Activated T-helper 17 cell treated with anti-CD3 and anti-CD28 coated beads, Interleukin-2, amount 50 U/mL, for 72 hours (primary cell): Measurements from ENCODE around the gene HOXB4. TPM values are rescaled to one million over a fixed set of nuclear protein-coding genes. Genes with fewer than 3 reads are reported as not detected.

Experiments
- ATAC-seq: fragments of 150-1000 bp; cut with Tn5 transposase; replicated peaks from 2 replicates; pipeline ENCODE4 v1.10.0; 2021; ENCODE audit warnings: mild to moderate bottlenecking, moderate library complexity
- H3K27ac Mint-ChIP-seq: one replicate; pipeline ENCODE4 v1.8.0; 2022; ENCODE audit warnings: mixed read lengths
- H3K27me3 Mint-ChIP-seq: one replicate; pipeline ENCODE4 v1.8.0; 2022; ENCODE audit warnings: mixed read lengths
- H3K36me3 Mint-ChIP-seq: one replicate; pipeline ENCODE4 v1.8.0; 2022; ENCODE audit warnings: low read depth, mild to moderate bottlenecking, mixed read lengths
- H3K4me1 Mint-ChIP-seq: one replicate; pipeline ENCODE4 v1.8.0; 2022; ENCODE audit warnings: mixed read lengths
- H3K4me3 Mint-ChIP-seq: one replicate; pipeline ENCODE4 v1.8.0; 2022; ENCODE audit warnings: mild to moderate bottlenecking, mixed read lengths
- H3K9me3 Mint-ChIP-seq: one replicate; pipeline ENCODE4 v1.8.0; 2022; ENCODE audit warnings: mixed read lengths
- total RNA-seq, 2 donors: library from RNA; stranded (reverse); gene quantifications; one replicate each; pipeline ENCODE4 v1.2.3, GENCODE V29; 2022

HOXB4 gene
- total RNA-seq, 2 donors from 2014 or later = 2.6 to 2.8 TPM

GRCh38 chr17:48592057-48592514 lies 13.9 kb upstream of the HOXB4 start:
- no peak for ATAC-seq
- peaks cover 69% of the 10 kb centered on the region for H3K27me3 Mint-ChIP-seq
- H3K9me3 Mint-ChIP-seq = no peaks in the 10 kb centered on the region
- H3K4me1 Mint-ChIP-seq = peaks cover 11% of the 10 kb centered on the region
- no peak overlapping the region for H3K27ac Mint-ChIP-seq
- H3K36me3 Mint-ChIP-seq = no peaks in the 10 kb centered on the region
- H3K4me3 Mint-ChIP-seq = peak overlapping the region; percentile 82

- H3K9me3 Mint-ChIP-seq = no peaks in the 10 kb centered on the region
These were observed 13.3 kb upstream of the HOXB4 start for GRCh38 chr17:48591255-48592056.

GRCh38 chr17:48590607-48591161 lies 12.5 kb upstream of the HOXB4 start:
- H3K27me3 Mint-ChIP-seq = peaks cover 69% of the 10 kb centered on the region
- no peaks in the 10 kb centered on the region for H3K36me3 Mint-ChIP-seq
- H3K4me3 Mint-ChIP-seq = no peak overlapping the region
- ATAC-seq = no peak
- H3K4me1 Mint-ChIP-seq = peaks cover 14% of the 10 kb centered on the region
- no peak overlapping the region for H3K27ac Mint-ChIP-seq
- H3K9me3 Mint-ChIP-seq = no peaks in the 10 kb centered on the region

More at GRCh38 chr17:48591255-48592056, 13.3 kb upstream of the HOXB4 start:
- ATAC-seq = no peak
- Mint-ChIP-seq H3K36me3 (no peaks in the 10 kb centered on the region), H3K27ac (no peak overlapping the region), H3K4me1 (peaks cover 11% of the 10 kb centered on the region), H3K27me3 (peaks cover 67% of the 10 kb centered on the region), H3K4me3 (no peak overlapping the region)

- no peak within 1 kb of the TSS for H3K4me3 Mint-ChIP-seq
- no peaks in the 10 kb centered on the region for H3K36me3 Mint-ChIP-seq
- no peak within 1 kb of the TSS for H3K27ac Mint-ChIP-seq
- H3K27me3 Mint-ChIP-seq = peaks cover 66% of the 10 kb centered on the region
- ATAC-seq = no peak
- peaks cover 19% of the 10 kb centered on the region for H3K4me1 Mint-ChIP-seq
- H3K9me3 Mint-ChIP-seq = no peaks in the 10 kb centered on the region
These were observed 11.9 kb upstream of the HOXB4 start, which contains the start of gene HOXB3 for GRCh38 chr17:48589831-48590606. TSS of gene HOXB3 (minus strand) at chr17:48590241. CDS start at chr17:48552474, 37,767 bp downstream.

DNA sequence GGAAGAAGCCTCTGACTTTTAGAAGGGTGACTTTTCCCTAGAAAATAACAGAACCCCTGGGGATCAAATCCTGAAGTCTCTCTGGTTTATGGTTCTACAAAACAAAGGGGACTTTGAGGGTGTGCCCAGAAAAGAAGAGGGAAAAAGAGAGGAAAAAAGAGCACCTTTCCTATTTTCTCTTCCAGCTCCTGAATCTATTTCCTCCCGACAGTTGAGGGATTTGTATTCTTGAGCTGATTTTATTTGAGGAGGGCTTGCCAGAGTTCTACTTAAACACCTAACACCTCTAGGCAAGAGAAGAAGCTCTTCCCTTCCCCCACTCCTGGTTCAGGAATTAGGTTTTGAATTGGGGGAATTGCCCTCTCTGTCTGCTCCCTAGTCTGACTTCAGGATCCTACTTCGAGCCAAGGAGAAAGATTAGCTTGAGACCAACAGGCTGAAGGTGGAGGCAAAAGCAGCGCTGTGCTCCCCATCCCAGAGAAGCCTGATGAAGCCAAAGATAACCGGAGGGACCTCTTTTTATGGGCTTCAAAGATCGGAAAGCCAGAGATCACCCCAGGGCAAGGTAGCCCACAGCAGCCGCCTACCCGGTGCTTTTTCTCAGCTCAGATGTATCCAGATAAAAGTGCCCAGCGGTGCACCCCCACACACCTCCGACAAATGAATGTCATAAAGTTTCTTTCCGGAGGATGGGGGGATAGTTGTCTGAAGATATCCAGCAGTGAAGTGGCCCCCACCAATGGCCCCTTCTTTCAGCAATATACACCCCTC lies 11.1 kb upstream of the HOXB4 start:
- Mint-ChIP-seq H3K36me3 (no peaks in the 10 kb centered on the region), H3K4me1 (peaks cover 22% of the 10 kb centered on the region), H3K27ac (no peak overlapping the region), H3K4me3 (no peak overlapping the region), H3K27me3 (peaks cover 66% of the 10 kb centered on the region), H3K9me3 (no peaks in the 10 kb centered on the region)
- ATAC-seq = no peak

- Mint-ChIP-seq H3K36me3 (no peaks in the 10 kb centered on the region), H3K4me3 (no peak overlapping the region), H3K4me1 (peaks cover 22% of the 10 kb centered on the region), H3K9me3 (no peaks in the 10 kb centered on the region), H3K27ac (no peak overlapping the region), H3K27me3 (peaks cover 72% of the 10 kb centered on the region)
- no peak for ATAC-seq
These were observed 10.4 kb upstream of the HOXB4 start for GRCh38 chr17:48588528-48588927.

- H3K27me3 Mint-ChIP-seq = peaks cover 75% of the 10 kb centered on the region
- H3K27ac Mint-ChIP-seq = no peak overlapping the region
- ATAC-seq = no peak
- H3K4me1 Mint-ChIP-seq = peaks cover 22% of the 10 kb centered on the region
- no peaks in the 10 kb centered on the region for H3K36me3 Mint-ChIP-seq
- no peaks in the 10 kb centered on the region for H3K9me3 Mint-ChIP-seq
- no peak overlapping the region for H3K4me3 Mint-ChIP-seq
These were observed 9.9 kb upstream of the HOXB4 start for GRCh38 chr17:48588074-48588415.

GRCh38 chr17:48587276-48588073 lies 9.3 kb upstream of the HOXB4 start:
- no peaks in the 10 kb centered on the region for H3K9me3 Mint-ChIP-seq
- H3K27ac Mint-ChIP-seq = no peak overlapping the region
- peaks cover 16% of the 10 kb centered on the region for H3K4me1 Mint-ChIP-seq
- peaks cover 75% of the 10 kb centered on the region for H3K27me3 Mint-ChIP-seq
- no peak for ATAC-seq
- no peaks in the 10 kb centered on the region for H3K36me3 Mint-ChIP-seq
- H3K4me3 Mint-ChIP-seq = no peak overlapping the region

DNA sequence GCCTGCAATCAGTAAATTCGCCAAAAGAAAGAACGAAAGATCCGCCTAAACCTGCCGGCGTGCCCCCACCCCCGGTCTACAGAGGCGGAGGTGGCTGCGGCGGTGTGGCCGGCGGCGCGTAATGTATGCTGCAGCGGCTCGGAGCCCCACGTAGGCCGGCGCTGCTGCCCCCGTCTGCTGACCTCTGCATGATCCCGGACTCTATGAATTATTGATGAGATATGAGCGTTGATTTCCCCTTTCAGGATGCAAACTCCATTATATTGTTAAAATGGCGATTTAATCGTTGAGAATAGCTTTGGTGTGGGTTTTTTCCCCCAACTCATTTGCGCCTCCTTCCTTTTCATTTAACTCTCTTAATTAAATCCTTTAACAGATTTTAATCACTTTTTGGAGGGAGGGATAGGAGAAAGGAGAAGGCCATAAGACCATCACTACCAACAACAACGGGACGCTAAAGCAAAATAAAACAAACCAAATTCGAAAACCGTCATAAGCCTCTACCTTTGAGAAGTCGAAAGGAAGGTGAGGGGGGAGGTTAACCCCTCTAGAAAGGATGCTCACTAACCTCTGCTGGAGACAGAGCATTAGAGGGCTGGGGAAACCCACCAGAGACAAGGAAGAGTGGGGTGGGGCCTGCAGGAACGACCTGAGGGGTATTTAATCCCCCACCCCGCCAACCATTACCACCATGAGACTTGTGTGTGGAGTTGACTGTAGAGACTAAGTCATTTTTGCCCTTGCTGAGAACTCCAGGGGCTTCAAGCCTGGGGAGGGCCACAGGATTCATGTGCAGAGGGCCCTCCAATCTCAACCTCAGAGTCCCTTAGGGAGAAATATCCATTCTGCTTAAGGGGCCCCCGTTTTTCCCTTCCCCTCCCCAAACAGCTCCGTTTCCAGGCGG lies 8.5 kb upstream of the HOXB4 start:
- H3K9me3 Mint-ChIP-seq = no peaks in the 10 kb centered on the region
- H3K27ac Mint-ChIP-seq = no peak overlapping the region
- ATAC-seq = peak; percentile 42
- H3K4me3 Mint-ChIP-seq = peak overlapping the region; percentile 85
- no peaks in the 10 kb centered on the region for H3K36me3 Mint-ChIP-seq
- H3K4me1 Mint-ChIP-seq = peaks cover 16% of the 10 kb centered on the region
- peaks cover 73% of the 10 kb centered on the region for H3K27me3 Mint-ChIP-seq

DNA sequence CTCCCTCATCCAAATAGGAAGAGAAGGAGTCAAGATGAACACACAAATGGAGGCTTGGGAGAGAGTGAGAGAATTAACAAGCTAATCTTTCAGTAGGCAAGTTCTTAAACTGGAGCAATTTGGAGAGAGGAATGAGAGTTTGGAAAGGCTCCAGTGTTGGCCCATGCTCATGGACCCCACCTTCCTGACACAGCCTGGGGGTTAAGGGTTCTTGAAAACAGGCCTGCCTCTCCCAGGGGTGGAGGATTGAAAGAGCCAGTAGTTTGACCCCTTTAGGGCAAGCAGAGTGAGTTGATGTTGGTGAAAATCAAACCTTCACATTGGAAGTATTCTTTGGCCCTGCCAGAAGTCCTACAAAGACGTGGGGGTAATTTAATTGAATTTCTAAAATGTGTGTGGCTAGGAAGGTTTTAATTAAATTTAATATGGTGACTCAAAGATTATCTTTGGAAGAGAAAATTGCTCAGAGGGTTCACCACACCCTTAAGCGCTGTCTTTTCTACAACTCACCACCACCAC lies 6.1 kb upstream of the HOXB4 start:
- H3K27me3 Mint-ChIP-seq = peaks cover 71% of the 10 kb centered on the region
- H3K27ac Mint-ChIP-seq = no peak overlapping the region
- H3K4me1 Mint-ChIP-seq = peaks cover 25% of the 10 kb centered on the region
- no peak for ATAC-seq
- H3K9me3 Mint-ChIP-seq = no peaks in the 10 kb centered on the region
- peak overlapping the region; percentile 85 for H3K4me3 Mint-ChIP-seq
- no peaks in the 10 kb centered on the region for H3K36me3 Mint-ChIP-seq

- H3K4me3 Mint-ChIP-seq = peak overlapping the region; percentile 85
- H3K27me3 Mint-ChIP-seq = peaks cover 73% of the 10 kb centered on the region
- no peak overlapping the region for H3K27ac Mint-ChIP-seq
- H3K36me3 Mint-ChIP-seq = no peaks in the 10 kb centered on the region
- no peak for ATAC-seq
- H3K9me3 Mint-ChIP-seq = no peaks in the 10 kb centered on the region
- H3K4me1 Mint-ChIP-seq = peaks cover 26% of the 10 kb centered on the region
These were observed 5.6 kb upstream of the HOXB4 start for GRCh38 chr17:48583708-48584222.

- no peak for ATAC-seq
- no peaks in the 10 kb centered on the region for H3K36me3 Mint-ChIP-seq
- H3K27ac Mint-ChIP-seq = no peak overlapping the region
- H3K27me3 Mint-ChIP-seq = peaks cover 64% of the 10 kb centered on the region
- peaks cover 26% of the 10 kb centered on the region for H3K4me1 Mint-ChIP-seq
- no peaks in the 10 kb centered on the region for H3K9me3 Mint-ChIP-seq
- peak overlapping the region; percentile 91 for H3K4me3 Mint-ChIP-seq
These were observed 4.6 kb upstream of the HOXB4 start for GRCh38 chr17:48582750-48583069.
